Ascending aorta (tissue), 2 donors: ENCODE results near the gene PPBP. TPM values are rescaled to one million over a fixed set of nuclear protein-coding genes. Genes with fewer than 3 reads are reported as not detected.
"Not testable (repeated sequence)": the region's sequence is repeated elsewhere in the genome, so short reads cannot be mapped to it uniquely, and the experiment has no call there.

ENCODE experiments used
- DNase-seq, 2 donors: peaks; one replicate each; pipeline ENCODE4 v3.0.0-alpha.2; 2019; ENCODE audit warnings: low spot score in 2 of 2
- H3K27ac ChIP-seq, 2 donors: fragments of 200-600 bp; sonication (generic); one replicate each; pipeline ENCODE4 v1.5.1; 2016 to 2017; ENCODE audit warnings: mild to moderate bottlenecking in 1 of 2
- H3K27me3 ChIP-seq: fragments of 200-600 bp; sonication (generic); one replicate; pipeline ENCODE4 v1.5.1; 2017
- H3K36me3 ChIP-seq, 2 donors: fragments of 200-600 bp; sonication (generic); one replicate each; pipeline ENCODE4 v1.5.1; 2016
- H3K4me1 ChIP-seq, 2 donors: fragments of 200-600 bp; sonication (generic); one replicate each; pipeline ENCODE4 v1.5.1; 2016 to 2017; ENCODE audit warnings: mild to moderate bottlenecking in 1 of 2
- H3K4me3 ChIP-seq, 2 donors: fragments of 200-600 bp; sonication (generic); one replicate each; pipeline ENCODE4 v1.5.1; 2016 to 2017; ENCODE audit warnings: mild to moderate bottlenecking in 1 of 2
- H3K9me3 ChIP-seq, 2 donors: fragments of 200-600 bp; sonication (generic); one replicate each; pipeline ENCODE4 v1.5.1; 2016
- intact Hi-C: fragments of 100-400 bp; cut with DNase I; formaldehyde crosslinking; loops from one replicate; pipeline ENCODE4 v1.15.1; 2023
- total RNA-seq: library from RNA; depleted of rRNA; stranded (reverse); fragments of >200 nt; gene quantifications from one replicate; pipeline ENCODE4 v1.1.0, GENCODE V29; 2016
- TF ChIP-seq, protein P1 (sequence below), 3 experiments: fragments of 200-600 bp in 2 of 3; fragments of 450-650 bp in 1 of 3; sonication (generic) in 2 of 3; IDR thresholded peaks; one replicate each; pipeline ENCODE4 v1.5.1; 2016 to 2019; ENCODE audit warnings: antibody characterized with exemption in 3 of 3, mild to moderate bottlenecking in 1 of 3, moderate library complexity in 1 of 3

PPBP gene
- total RNA-seq, 1 donor from 2014 or later, result not detected

DNA sequence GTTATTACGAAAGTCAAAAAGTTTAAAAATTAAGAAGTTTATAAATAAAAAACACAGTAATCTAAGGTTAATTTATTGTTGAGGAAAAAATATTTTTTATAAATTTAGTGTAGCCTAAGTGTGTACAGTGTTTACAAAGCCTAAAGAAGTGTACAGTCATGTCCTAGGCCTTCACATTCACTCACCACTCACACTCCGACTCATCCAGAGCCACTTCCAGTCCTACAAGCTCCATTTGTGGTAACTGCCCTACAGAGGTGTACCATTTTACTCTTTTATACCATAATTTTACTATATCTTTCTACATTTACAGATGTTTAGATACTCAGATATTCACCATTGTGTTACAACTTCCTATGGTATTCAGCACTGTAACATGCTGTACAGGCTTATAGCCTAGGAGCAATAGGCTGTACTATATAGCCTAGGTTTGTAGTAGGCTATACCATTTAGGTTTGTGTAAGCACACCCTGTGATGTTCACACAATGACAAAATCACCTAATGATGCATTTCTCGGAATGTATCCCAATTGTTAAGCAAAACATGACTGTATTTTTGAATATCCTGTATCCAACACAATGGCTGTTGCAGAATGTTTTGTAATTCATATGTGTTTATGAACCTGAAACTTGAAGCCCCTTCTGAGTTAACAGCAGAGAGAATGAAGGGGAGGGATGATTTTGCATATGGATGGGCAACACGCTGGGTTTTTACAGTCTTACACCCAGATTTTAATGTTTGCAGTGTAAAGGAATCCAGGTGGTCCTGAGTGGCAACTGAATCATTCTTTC is 3.1 kb downstream of the PPBP start:
- Histone ChIP-seq H3K27ac (no peak overlapping the region), H3K4me3 (no peak overlapping the region), H3K4me1 (no peaks in the 10 kb centered on the region), H3K9me3 (no peaks in the 10 kb centered on the region), H3K36me3 (no peaks in the 10 kb centered on the region), H3K27me3 (no peaks in the 10 kb centered on the region)
- no peak for DNase-seq
- intact Hi-C loops, result no loop called here
- TF ChIP-seq, protein P1, sequence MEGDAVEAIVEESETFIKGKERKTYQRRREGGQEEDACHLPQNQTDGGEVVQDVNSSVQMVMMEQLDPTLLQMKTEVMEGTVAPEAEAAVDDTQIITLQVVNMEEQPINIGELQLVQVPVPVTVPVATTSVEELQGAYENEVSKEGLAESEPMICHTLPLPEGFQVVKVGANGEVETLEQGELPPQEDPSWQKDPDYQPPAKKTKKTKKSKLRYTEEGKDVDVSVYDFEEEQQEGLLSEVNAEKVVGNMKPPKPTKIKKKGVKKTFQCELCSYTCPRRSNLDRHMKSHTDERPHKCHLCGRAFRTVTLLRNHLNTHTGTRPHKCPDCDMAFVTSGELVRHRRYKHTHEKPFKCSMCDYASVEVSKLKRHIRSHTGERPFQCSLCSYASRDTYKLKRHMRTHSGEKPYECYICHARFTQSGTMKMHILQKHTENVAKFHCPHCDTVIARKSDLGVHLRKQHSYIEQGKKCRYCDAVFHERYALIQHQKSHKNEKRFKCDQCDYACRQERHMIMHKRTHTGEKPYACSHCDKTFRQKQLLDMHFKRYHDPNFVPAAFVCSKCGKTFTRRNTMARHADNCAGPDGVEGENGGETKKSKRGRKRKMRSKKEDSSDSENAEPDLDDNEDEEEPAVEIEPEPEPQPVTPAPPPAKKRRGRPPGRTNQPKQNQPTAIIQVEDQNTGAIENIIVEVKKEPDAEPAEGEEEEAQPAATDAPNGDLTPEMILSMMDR (IDR thresholded peaks at IDR 0.05), result no peak

DNA sequence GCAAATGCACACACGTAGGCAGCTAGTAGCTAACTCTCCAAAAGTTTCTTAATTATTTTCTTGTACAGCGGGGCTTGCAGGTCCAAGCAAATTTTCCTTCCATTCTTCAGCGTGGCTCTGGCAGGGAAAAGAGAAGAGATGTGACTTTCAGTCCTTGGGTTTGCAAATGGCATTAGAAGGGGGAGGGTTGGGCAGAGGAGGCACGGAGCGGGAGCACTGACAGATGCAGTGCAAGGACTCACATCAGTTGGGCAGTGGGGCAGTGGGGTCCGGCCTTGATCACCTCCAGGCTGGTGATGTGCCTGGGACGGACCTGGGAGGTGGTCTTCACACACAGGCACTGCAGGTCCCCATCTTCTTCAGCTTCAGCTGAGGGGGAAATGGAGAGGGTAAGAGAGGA is 6.8 kb downstream of the PPBP start:
- H3K27me3 ChIP-seq, intact Hi-C loops, DNase-seq: not testable (repeated sequence)

DNA sequence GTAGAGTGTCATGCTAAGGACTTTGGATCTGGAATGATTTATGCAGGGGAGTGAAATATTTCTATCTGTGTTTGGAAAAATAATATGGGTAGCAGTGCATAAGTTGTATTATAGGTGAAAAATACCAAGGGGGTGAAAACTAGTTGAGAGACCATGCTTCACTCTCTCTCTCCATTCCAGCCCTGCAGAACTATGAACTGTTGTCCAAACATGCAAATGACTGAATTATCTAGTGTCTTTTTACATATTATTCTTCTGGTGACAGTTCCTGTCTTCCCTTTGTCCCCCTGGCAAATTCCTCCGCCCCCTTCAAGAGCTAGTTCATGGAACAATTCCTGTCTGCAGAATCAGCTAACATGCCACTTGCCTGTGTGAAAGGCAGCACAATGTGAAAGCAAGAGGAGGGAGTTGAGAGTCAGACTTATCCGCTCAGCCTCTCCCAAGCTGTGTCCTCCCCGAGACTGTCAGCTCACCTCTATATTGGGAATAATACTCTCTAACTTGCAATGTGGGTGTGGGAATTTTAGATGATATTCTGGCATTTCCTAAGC is 8.5 kb downstream of the PPBP start:
- H3K27ac ChIP-seq, result no peak overlapping the region
- intact Hi-C loops, result no loop called here
- H3K4me3 ChIP-seq, result no peak overlapping the region
- no peaks in the 10 kb centered on the region for H3K4me1 ChIP-seq
- H3K27me3 ChIP-seq, result no peaks in the 10 kb centered on the region
- TF ChIP-seq, protein P1 (IDR thresholded peaks at IDR 0.05), result no peak
- no peak for DNase-seq
- H3K9me3 ChIP-seq, result peaks cover 0 to 11% of the 10 kb centered on the region in 2 donors
- no peaks in the 10 kb centered on the region for H3K36me3 ChIP-seq

More for the DNA sequence above, 6.8 kb downstream of the PPBP start:
- not testable (repeated sequence) for H3K4me1 ChIP-seq, H3K9me3 ChIP-seq, H3K36me3 ChIP-seq, H3K4me3 ChIP-seq, H3K27ac ChIP-seq

DNA sequence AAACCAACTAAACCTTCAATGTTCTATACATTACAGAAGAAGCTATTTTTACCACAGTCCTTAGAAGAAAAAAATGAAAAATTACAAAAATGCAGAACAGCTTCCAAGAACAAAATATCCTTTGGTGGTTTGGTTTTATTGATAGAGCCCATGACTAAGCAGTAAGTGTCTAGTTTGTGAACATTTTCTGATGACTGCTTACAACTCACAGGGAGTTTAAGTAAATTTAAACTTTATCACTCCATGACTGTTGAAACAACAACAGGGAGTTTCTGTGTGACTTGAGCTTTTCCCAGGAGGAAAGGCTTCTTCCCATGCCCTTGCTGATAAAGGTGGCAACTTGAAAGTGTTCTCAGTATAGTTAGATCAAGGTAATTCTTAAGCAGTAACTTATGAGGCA is 9.1 kb downstream of the PPBP start:
- DNase-seq, result no peak
- H3K4me3 ChIP-seq, result no peak overlapping the region
- no peaks in the 10 kb centered on the region for H3K27me3 ChIP-seq
- H3K36me3 ChIP-seq, result no peaks in the 10 kb centered on the region
- TF ChIP-seq, protein P1 (IDR thresholded peaks at IDR 0.05), result no peak
- intact Hi-C loops, result no loop called here
- H3K27ac ChIP-seq, result no peak overlapping the region
- peaks cover 0 to 11% of the 10 kb centered on the region in 2 donors for H3K9me3 ChIP-seq
- H3K4me1 ChIP-seq, result no peaks in the 10 kb centered on the region

DNA sequence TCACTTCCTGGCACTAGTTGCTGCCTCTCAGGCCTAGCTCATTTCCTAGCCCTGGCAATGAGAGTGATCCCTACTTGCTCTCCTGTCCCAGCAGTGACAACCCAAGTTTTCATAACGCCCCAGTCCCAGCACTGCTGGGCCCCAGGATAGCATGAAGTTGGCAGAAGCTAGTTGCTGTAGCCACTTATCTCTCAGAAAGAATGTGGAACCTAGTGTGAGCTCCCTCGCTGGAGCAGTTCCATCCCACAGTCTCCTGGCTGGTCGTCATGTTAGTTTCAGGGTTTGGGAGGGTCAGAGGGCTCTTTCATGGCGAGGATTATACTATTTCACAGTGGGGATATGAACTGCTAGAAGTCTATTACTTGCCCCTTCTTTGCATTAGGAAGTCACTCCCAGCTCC is 11.3 kb downstream of the PPBP start:
- H3K36me3 ChIP-seq, result no peaks in the 10 kb centered on the region
- peaks cover 0 to 14% of the 10 kb centered on the region in 2 donors for H3K9me3 ChIP-seq
- H3K27ac ChIP-seq, result no peak overlapping the region
- TF ChIP-seq, protein P1 (IDR thresholded peaks at IDR 0.05), result no peak
- no peak overlapping the region for H3K4me3 ChIP-seq
- no peak for DNase-seq
- H3K4me1 ChIP-seq, result no peaks in the 10 kb centered on the region
- H3K27me3 ChIP-seq, result no peaks in the 10 kb centered on the region
- intact Hi-C loops, result no loop called here

DNA sequence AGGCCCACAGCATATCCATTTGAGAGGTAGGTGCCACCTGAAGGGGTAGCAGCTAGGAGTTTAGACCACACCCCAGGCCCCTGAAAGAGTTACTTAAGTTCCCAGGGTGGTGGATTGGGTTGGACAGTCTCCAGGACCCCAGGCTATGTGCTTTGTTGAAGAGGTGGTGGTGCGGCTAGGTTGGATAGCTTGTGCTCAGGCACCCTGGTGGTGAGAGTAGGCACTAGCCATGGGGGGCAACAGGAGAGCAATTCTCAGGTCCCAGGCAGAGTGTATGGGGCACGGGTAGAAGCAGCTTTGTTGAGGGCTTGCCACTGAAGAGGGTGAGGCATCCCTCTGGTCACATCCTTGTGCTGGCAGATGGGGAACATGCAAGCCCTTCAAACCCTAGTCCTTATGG is 11.8 kb downstream of the PPBP start:
- H3K9me3 ChIP-seq, result peaks cover 0 to 19% of the 10 kb centered on the region in 2 donors
- TF ChIP-seq, protein P1 (IDR thresholded peaks at IDR 0.05), result no peak
- H3K4me1 ChIP-seq, result no peaks in the 10 kb centered on the region
- H3K27ac ChIP-seq, result no peak overlapping the region
- no peak for DNase-seq
- no peaks in the 10 kb centered on the region for H3K36me3 ChIP-seq
- no peaks in the 10 kb centered on the region for H3K27me3 ChIP-seq
- intact Hi-C loops, result no loop called here
- H3K4me3 ChIP-seq, result no peak overlapping the region
